ENCODE results near the gene NPM3. TPM values are rescaled to one million over a fixed set of nuclear protein-coding genes. Genes with fewer than 3 reads are reported as not detected.

Gene NPM3
- total RNA-seq, 1 donor from 2014 or later = 39.3 TPM

DNA sequence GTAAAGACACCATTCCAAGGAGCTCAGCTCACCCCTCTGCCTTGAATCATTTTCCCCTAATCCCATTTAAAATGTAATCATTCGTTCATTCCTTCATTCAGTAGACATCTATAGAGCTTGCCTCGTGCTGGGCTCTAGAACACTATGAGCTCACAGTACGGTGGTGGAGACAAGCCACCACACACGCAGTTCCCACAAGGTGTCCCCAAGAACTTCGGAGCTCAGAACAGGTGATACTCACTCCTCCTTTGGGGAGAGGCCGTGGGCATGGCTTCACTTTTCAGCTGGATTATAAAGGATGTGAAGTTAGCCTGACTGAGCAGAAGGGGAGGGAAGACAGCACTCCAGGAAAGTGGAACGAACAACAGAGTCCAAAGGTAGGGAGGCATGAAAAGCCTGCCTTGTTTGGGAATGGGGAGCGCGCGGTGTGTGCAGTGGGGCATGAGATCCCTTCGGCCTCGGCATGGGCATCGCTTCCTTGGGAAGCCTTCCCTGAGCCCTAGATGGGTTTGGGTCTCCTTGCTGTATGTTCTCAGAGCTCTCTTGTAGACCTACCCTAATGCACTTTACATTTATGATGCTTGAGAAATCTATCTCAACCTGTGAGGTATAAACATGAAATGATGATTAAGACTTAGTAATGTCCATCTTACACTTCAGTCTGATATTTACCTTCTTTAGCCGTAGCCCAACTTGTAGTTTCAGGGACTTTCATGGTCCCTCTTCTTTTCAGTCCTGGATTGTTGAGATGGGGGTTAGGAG lies 35.8 kb upstream of the NPM3 start:
- TF ChIP-seq, protein P1, sequence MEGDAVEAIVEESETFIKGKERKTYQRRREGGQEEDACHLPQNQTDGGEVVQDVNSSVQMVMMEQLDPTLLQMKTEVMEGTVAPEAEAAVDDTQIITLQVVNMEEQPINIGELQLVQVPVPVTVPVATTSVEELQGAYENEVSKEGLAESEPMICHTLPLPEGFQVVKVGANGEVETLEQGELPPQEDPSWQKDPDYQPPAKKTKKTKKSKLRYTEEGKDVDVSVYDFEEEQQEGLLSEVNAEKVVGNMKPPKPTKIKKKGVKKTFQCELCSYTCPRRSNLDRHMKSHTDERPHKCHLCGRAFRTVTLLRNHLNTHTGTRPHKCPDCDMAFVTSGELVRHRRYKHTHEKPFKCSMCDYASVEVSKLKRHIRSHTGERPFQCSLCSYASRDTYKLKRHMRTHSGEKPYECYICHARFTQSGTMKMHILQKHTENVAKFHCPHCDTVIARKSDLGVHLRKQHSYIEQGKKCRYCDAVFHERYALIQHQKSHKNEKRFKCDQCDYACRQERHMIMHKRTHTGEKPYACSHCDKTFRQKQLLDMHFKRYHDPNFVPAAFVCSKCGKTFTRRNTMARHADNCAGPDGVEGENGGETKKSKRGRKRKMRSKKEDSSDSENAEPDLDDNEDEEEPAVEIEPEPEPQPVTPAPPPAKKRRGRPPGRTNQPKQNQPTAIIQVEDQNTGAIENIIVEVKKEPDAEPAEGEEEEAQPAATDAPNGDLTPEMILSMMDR (IDR thresholded peaks at IDR 0.05; ENCODE audit: unreplicated experiment) = no peak
- no peak for DNase-seq (ENCODE audit: low spot score, unreplicated experiment)
- Mint-ChIP-seq H3K4me1 (ENCODE audit: low read depth) (peaks cover 25% of the 10 kb centered on the region), H3K4me3 (ENCODE audit: low read depth) (peak overlapping the region; percentile 98), H3K9me3 (ENCODE audit: low read depth) (no peaks in the 10 kb centered on the region), H3K36me3 (ENCODE audit: insufficient read depth) (peaks cover 2% of the 10 kb centered on the region), H3K27me3 (no peaks in the 10 kb centered on the region), H3K27ac (peak overlapping the region; percentile 100)

DNA sequence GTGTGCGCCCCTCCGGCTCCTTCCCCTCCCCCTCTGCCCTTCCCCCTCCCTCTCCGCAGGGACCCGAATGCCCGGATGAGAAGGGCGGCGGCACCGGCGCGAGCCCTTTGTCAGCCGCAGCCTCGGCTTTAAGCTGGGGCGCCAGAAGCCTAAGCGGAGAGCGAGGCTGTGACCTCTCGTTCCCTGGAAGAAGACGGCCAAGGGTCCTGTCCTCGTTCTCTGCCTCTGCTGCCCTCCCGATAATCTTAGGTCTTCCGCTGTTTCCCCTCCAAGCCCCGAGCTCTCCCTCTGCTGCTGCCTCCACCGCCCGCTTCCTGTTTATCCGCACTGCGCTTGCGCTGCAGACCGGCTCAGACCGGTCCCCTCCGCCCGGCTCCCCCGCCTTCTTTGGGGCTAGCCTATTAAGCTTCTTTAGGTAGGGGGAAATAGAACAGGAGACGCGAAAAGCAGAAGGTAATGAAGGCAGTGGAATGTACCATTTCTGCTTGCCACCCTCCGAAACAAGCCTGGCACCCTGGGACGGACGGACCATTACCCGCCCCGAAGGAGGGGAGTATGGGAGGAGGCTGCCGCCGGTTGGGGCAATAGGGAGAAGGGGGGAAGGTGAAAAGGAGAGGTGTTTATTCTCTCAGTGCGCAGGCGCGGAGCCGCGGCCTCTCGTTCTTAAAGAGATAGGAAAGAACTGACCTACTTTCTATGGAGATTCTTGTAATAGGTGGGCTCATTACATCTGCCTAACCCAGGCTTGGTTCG lies 35.0 kb upstream of the NPM3 start, which contains the start of gene OGA:
Gene OGA (minus strand): TSS at position 326 of the 753 bp plus-strand sequence. CDS start 422 bp downstream, outside the sequence.
- peaks cover 27% of the 10 kb centered on the region for H3K4me1 Mint-ChIP-seq (ENCODE audit: low read depth)
- H3K27ac Mint-ChIP-seq = peak within 1 kb of the TSS; percentile 100
- H3K27me3 Mint-ChIP-seq = no peaks in the 10 kb centered on the region

DNA sequence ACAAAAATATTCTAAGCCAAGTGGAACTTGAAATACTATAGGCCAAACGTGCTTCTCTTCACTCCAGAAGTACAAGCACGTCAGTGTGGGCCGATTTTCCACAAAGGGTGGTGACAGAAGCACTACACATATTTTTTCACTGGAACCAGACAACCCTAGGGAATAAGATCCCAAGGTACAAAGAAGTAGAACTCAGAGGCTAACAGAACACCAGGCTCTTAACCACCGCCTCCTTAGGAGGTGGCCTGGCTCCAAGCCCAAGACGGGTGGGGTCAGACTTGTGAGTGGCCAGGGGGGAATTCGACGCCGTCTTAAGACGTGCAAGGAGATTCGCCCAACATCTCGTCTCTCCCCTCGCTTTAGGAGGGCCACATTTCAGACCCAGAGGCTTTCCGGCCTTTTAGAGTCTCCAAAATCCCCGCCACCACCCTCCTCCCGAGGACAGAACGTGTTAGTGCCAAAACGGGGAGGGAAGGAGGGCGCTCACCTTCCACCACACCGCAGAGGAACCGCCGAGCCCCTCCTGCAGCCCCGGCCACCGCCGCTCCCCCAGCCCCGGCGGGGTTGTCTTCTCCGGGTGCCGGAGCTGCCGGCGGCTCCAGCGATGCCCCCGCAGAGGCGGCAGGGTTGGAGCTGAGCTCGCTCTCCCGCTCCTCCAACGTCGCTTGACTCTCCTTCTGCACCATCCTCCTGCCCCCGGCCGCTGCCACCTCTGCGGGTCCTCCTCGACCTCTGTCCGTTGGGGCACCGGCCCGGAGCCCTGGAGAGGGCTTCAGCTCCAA lies 34.3 kb upstream of the NPM3 start:
- H3K36me3 Mint-ChIP-seq (ENCODE audit: insufficient read depth) = peaks cover 2% of the 10 kb centered on the region
- peak overlapping the region; percentile 100 for H3K27ac Mint-ChIP-seq
- H3K4me3 Mint-ChIP-seq (ENCODE audit: low read depth) = peak overlapping the region; percentile 98
- TF ChIP-seq, protein P1 (IDR thresholded peaks at IDR 0.05; ENCODE audit: unreplicated experiment) = no peak
- H3K4me1 Mint-ChIP-seq (ENCODE audit: low read depth) = peaks cover 29% of the 10 kb centered on the region
- DNase-seq (ENCODE audit: low spot score, unreplicated experiment) = no peak
- no peaks in the 10 kb centered on the region for H3K27me3 Mint-ChIP-seq
- no peaks in the 10 kb centered on the region for H3K9me3 Mint-ChIP-seq (ENCODE audit: low read depth)

More for the DNA sequence above, 35.0 kb upstream of the NPM3 start, which contains the start of gene OGA:
- DNase-seq (ENCODE audit: low spot score, unreplicated experiment) = peak; percentile 94
- H3K9me3 Mint-ChIP-seq (ENCODE audit: low read depth) = no peaks in the 10 kb centered on the region
- TF ChIP-seq, protein P1 (IDR thresholded peaks at IDR 0.05; ENCODE audit: unreplicated experiment) = no peak
- H3K4me3 Mint-ChIP-seq (ENCODE audit: low read depth) = peak within 1 kb of the TSS; percentile 98
- H3K36me3 Mint-ChIP-seq (ENCODE audit: insufficient read depth) = peaks cover 2% of the 10 kb centered on the region

DNA sequence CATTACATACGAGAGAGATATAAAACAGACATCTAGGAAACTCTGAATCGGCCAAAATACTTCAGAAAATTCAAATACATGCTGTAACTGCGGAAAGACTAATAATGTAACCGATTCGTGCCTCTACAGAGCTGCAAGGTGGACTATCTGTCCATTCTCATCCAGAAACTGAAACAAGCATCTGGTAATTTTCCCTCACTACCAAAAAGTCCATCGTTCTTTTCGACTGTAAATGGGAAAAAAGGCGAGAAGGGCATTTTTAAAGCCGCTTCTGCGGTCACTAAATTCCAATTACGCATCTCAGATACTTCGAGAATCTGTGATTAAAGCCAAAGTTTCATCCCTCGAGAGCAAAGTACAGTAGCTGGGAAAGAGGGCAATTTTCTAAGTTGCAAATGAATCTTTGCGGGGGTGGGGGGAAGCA lies 33.7 kb upstream of the NPM3 start:
- no peaks in the 10 kb centered on the region for H3K27me3 Mint-ChIP-seq
- DNase-seq (ENCODE audit: low spot score, unreplicated experiment) = no peak
- peaks cover 2% of the 10 kb centered on the region for H3K36me3 Mint-ChIP-seq (ENCODE audit: insufficient read depth)
- H3K4me1 Mint-ChIP-seq (ENCODE audit: low read depth) = peaks cover 29% of the 10 kb centered on the region
- H3K9me3 Mint-ChIP-seq (ENCODE audit: low read depth) = no peaks in the 10 kb centered on the region
- TF ChIP-seq, protein P1 (IDR thresholded peaks at IDR 0.05; ENCODE audit: unreplicated experiment) = no peak
- peak overlapping the region; percentile 98 for H3K4me3 Mint-ChIP-seq (ENCODE audit: low read depth)
- H3K27ac Mint-ChIP-seq = peak overlapping the region; percentile 100

DNA sequence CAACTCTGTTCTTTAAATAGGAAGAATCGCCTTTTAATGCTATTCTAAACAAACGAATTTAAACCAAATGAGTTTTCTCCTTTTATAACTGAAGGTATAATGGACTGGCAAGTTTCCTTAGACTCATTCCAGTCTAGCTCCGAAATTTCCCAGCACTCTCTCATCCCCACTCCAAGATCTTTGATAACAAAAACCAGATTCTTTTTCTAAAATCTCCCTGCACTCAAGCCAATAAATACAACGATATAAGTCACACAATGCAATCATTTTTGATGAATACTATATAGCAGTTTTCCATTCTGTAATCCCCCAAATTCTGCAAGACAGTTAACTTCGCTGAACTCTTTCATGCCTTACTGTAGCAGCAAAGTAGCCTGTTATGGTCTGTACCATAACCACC lies 33.1 kb upstream of the NPM3 start:
- peak overlapping the region; percentile 98 for H3K4me3 Mint-ChIP-seq (ENCODE audit: low read depth)

More for the DNA sequence above, 33.1 kb upstream of the NPM3 start:
- H3K27ac Mint-ChIP-seq = peak overlapping the region; percentile 85
- H3K4me1 Mint-ChIP-seq (ENCODE audit: low read depth) = peaks cover 29% of the 10 kb centered on the region
- no peaks in the 10 kb centered on the region for H3K9me3 Mint-ChIP-seq (ENCODE audit: low read depth)
- DNase-seq (ENCODE audit: low spot score, unreplicated experiment) = no peak
- no peaks in the 10 kb centered on the region for H3K36me3 Mint-ChIP-seq (ENCODE audit: insufficient read depth)
- TF ChIP-seq, protein P1 (IDR thresholded peaks at IDR 0.05; ENCODE audit: unreplicated experiment) = no peak
- H3K27me3 Mint-ChIP-seq = no peaks in the 10 kb centered on the region
